Measurements from ENCODE around the gene SMG7.

DNA sequence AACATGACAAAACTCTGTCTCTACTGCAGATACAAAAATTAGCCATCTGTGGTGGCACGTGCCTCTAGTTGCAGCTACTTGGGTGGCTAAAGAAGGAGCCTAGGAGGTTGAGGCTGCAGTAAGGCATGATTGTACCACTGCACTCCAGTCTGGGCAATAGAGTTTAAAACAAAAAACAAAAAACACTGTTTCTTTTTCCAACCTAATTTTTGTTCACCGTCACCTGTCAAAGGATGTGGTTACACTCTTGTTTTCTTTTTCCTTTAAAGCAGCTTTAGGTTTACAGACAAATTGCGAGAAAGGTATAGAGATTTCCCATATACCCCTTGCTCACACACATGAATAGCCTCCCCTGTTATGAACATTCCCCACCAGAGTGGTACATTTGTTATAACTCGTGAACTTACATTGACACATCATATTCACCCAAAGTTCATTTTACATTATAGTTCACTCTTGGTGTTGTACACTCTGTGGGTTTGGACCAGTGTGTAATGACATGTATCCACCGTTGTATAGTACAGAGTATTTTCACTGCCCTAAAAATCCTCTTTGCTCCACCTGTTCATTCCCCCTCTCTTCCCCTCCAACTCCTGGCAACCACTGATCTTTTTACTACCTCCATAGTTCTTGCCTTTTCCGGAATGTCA lies 26.2 kb downstream of the SMG7 start:
- TF ChIP-seq, protein P1, sequence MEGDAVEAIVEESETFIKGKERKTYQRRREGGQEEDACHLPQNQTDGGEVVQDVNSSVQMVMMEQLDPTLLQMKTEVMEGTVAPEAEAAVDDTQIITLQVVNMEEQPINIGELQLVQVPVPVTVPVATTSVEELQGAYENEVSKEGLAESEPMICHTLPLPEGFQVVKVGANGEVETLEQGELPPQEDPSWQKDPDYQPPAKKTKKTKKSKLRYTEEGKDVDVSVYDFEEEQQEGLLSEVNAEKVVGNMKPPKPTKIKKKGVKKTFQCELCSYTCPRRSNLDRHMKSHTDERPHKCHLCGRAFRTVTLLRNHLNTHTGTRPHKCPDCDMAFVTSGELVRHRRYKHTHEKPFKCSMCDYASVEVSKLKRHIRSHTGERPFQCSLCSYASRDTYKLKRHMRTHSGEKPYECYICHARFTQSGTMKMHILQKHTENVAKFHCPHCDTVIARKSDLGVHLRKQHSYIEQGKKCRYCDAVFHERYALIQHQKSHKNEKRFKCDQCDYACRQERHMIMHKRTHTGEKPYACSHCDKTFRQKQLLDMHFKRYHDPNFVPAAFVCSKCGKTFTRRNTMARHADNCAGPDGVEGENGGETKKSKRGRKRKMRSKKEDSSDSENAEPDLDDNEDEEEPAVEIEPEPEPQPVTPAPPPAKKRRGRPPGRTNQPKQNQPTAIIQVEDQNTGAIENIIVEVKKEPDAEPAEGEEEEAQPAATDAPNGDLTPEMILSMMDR (conservative IDR thresholded peaks at IDR 0.05; ENCODE audit: low read length): no peak
- TF ChIP-seq EZH2phosphoT487 (IDR thresholded peaks at IDR 0.05; ENCODE audit: borderline replicate concordance, low read depth, low read length): no peak
